Prostate gland (tissue), 2 donors: ENCODE results near the gene LIPC. TPM values are rescaled to one million over a fixed set of nuclear protein-coding genes. Genes with fewer than 3 reads are reported as not detected.

ENCODE experiments used
- DNase-seq: peaks from one replicate; pipeline ENCODE4 v3.0.0-alpha.2; 2019; ENCODE audit warnings: low spot score
- H3K27ac ChIP-seq, 2 donors: fragments of 200-600 bp; sonication (generic); 2 replicates each; pipeline ENCODE4 v1.5.1; 2017 to 2019
- H3K27me3 ChIP-seq: fragments of 200-600 bp; sonication (generic); replicated peaks from 2 replicates; pipeline ENCODE4 v1.5.1; 2019; ENCODE audit not compliant: insufficient read depth
- H3K36me3 ChIP-seq, 2 donors: fragments of 200-600 bp; sonication (generic); 1 replicate in 1 of 2; 2 replicates in 1 of 2; pipeline versions ENCODE4 v1.5.1 to v1.8.1; 2017 to 2019
- H3K4me1 ChIP-seq: fragments of 200-600 bp; sonication (generic); replicated peaks from 2 replicates; pipeline ENCODE4 v1.5.1; 2019
- H3K4me3 ChIP-seq, 2 donors: fragments of 200-600 bp; sonication (generic); 2 replicates each; pipeline ENCODE4 v1.5.1; 2017 to 2019
- H3K9me3 ChIP-seq: fragments of 200-600 bp; sonication (generic); 2 replicates; pipeline ENCODE4 v1.5.1; 2017
- POLR2A ChIP-seq: fragments of 450-650 bp; IDR thresholded peaks from one replicate; pipeline ENCODE4 v1.6.1; 2016; ENCODE audit warnings: antibody characterized with exemption, mild to moderate bottlenecking
- POLR2AphosphoS5 ChIP-seq: sonication (generic); formaldehyde crosslinking; IDR thresholded peaks from one replicate; pipeline ENCODE4 v1.6.1; 2017; ENCODE audit warnings: antibody characterized with exemption
- WGBS: methylation state at CpG from one replicate; pipeline ENCODE4 v1.1.5; 2018; 5-methylcytosine and 5-hydroxymethylcytosine counted together
- intact Hi-C: fragments of 100-400 bp; cut with DNase I; formaldehyde crosslinking; loops from one replicate; pipeline ENCODE4 v1.14.2; 2022
- total RNA-seq, 2 donors: library from RNA; depleted of rRNA; stranded (reverse); fragments of >200 nt; gene quantifications; one replicate each; pipeline ENCODE4 v1.1.0, GENCODE V29; 2016
- TF ChIP-seq, protein P1 (sequence below), 4 experiments: fragments of 200-600 bp in 2 of 4; fragments of 450-650 bp in 2 of 4; sonication (generic) in 2 of 4; IDR thresholded peaks; 1 replicate in 3 of 4; 2 replicates in 1 of 4; pipeline ENCODE4 v1.5.1; 2016 to 2019; ENCODE audit warnings: antibody characterized with exemption in 4 of 4, mild to moderate bottlenecking in 2 of 4, moderate library complexity in 2 of 4

Gene LIPC
- total RNA-seq, 2 donors from 2014 or later = 0.14 TPM; not detected in 1

DNA sequence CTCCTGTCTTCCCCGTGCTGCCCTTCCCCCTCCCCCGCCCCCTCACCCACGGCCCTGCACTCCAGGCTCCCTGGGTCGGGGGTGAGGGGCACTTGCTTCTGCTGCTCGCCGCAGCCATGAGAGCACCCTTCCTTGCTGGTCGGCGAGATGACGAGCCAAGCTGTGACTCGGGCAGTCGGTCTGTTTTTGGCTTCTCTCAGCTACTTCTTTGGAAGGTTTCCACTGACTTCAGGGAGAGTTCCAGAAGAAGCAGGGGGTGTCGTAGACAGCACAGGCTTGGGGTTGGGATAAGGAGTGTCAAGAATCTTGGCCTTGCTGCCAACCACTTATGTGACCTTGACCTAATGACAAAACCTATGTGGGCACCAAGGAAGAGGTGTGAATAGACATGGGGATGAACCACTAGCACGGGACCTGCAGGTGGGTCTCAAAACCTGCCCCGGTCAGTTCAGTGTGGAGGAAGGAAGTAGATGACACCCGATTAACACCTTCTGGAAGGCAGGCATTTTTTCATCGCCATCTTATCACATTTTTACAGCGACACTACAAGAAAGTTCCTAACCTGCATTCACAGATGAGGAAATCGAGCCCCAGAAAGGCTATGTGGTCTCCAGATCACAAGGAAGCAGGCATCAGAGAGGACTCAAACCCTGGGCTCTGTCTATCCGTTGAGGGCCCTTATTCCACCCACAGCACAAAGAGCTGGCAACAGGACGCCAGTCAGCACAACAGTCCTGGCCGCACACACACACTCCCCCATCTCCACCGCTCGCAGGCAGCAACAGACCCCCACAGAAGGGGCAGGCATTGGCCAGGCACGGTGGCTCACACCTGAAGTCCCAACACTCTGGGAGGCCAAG, 120.9 kb downstream of the LIPC start:
- H3K27ac ChIP-seq = no peak overlapping the region
- peaks cover 3% of the 10 kb centered on the region for H3K4me1 ChIP-seq
- intact Hi-C loops = no loop called here
- no peaks in the 10 kb centered on the region for H3K36me3 ChIP-seq
- WGBS = 74% methylated on average over 24 of the region's 24 CpGs
- no peak for TF ChIP-seq POLR2AphosphoS5
- H3K27me3 ChIP-seq = no peaks in the 10 kb centered on the region
- DNase-seq = no peak
- no peak overlapping the region for H3K4me3 ChIP-seq
- no peaks in the 10 kb centered on the region for H3K9me3 ChIP-seq

DNA sequence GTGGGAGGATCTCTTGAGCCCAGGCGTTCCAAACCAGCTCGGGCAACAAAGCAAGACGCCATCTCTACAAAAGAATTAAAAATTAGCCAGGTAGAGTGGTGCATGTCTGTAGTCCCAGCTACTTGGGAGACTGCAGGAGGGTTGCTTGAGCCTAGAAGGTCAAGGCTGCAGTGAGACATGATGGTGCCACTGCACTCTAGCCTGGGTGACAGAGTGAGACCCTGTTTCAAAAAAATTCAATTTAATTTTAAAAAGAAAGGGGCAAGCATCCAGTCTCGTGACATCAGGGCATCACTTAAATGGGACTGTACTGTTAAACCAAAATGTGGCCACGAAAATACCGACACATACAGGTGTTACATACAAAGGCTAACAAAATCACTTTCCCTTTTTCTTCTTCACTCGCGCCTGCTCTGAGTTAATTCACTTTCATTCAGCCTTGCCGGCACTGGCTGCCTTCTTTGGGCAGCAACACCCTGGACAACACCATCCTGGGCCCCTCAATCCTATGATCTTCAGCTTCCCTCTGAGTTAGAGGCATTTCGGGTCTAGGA, 121.7 kb downstream of the LIPC start:
- Histone ChIP-seq H3K9me3 (no peaks in the 10 kb centered on the region), H3K36me3 (no peaks in the 10 kb centered on the region), H3K4me1 (peaks cover 3% of the 10 kb centered on the region), H3K27ac (no peak overlapping the region), H3K27me3 (no peaks in the 10 kb centered on the region), H3K4me3 (no peak overlapping the region)
- intact Hi-C loops = no loop called here
- TF ChIP-seq POLR2A = no peak
- TF ChIP-seq, protein P1, sequence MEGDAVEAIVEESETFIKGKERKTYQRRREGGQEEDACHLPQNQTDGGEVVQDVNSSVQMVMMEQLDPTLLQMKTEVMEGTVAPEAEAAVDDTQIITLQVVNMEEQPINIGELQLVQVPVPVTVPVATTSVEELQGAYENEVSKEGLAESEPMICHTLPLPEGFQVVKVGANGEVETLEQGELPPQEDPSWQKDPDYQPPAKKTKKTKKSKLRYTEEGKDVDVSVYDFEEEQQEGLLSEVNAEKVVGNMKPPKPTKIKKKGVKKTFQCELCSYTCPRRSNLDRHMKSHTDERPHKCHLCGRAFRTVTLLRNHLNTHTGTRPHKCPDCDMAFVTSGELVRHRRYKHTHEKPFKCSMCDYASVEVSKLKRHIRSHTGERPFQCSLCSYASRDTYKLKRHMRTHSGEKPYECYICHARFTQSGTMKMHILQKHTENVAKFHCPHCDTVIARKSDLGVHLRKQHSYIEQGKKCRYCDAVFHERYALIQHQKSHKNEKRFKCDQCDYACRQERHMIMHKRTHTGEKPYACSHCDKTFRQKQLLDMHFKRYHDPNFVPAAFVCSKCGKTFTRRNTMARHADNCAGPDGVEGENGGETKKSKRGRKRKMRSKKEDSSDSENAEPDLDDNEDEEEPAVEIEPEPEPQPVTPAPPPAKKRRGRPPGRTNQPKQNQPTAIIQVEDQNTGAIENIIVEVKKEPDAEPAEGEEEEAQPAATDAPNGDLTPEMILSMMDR (IDR thresholded peaks at IDR 0.05) = no peak
- TF ChIP-seq POLR2AphosphoS5 = no peak
- WGBS = 94% methylated on average over 10 of the region's 10 CpGs
- no peak for DNase-seq

DNA sequence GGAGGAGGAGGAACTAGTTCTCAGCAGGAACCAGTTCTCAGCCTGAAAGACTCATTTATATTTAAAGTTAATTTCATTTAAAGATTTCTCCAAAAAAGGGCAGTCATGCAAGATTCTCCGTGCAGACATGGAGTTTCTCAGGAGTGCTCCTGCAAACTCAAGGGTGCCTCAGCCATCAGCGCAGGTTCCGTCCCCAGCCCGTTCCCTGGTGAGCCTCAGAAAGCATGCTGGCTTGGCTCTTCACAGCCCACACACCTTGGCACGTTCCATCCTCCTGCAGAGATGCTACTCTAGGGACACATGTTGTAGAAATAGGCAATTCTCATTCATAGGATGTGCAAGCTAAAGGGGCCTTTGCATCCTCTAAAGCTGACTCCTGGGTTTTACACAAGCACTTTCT, 123.0 kb downstream of the LIPC start:
- H3K4me1 ChIP-seq = peaks cover 3% of the 10 kb centered on the region
- intact Hi-C loops = no loop called here
- no peak overlapping the region for H3K4me3 ChIP-seq
- no peaks in the 10 kb centered on the region for H3K36me3 ChIP-seq
- H3K27me3 ChIP-seq = no peaks in the 10 kb centered on the region
- WGBS = 93% methylated on average over 5 of the region's 5 CpGs
- H3K27ac ChIP-seq = no peak overlapping the region
- no peaks in the 10 kb centered on the region for H3K9me3 ChIP-seq
- DNase-seq = no peak
- TF ChIP-seq POLR2A (no peak), POLR2AphosphoS5 (no peak)
- TF ChIP-seq, protein P1 (IDR thresholded peaks at IDR 0.05) = no peak

DNA sequence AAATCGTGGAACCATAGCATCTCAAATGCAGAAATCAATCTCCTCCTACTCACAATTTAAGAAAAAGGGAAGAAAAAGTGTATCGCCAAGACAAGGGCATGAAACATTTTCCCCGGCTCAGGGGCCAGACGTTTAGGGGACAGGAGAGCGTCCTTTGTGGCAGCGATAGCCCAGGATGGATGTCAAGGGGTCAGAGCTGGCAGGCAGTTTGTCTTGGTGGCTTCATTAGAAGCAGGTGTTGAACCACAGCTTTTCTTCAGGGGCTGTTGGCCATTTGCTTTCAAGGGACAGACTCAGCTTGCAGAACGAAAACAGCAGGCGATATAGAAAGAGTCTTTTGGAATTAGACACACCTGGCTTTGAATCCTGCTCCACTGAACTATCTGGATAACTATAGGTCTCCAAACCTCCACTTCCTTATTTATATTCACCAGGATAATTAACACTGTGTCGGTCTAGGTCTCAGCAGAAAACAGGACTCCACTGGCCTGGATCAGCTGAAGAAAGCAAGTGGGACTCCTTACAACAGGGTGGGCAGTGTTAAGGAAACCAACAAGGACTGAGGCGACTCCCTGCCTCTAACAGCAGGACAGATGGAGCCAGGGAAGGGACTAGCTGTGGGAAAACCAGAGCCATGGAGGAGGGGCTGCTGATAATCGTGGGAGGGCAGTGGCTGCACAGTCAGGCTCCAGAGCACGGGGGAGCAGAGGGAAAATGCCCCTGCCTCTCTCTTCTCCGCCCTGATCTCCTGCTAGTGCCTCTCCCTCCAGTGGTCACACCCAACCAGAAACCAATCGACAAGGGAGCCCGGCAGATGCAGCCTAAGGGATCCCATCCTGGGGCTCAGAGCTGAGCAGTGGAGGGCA, 123.6 kb downstream of the LIPC start:
- Histone ChIP-seq H3K27ac (no peak overlapping the region), H3K9me3 (no peaks in the 10 kb centered on the region), H3K36me3 (no peaks in the 10 kb centered on the region), H3K4me3 (no peak overlapping the region), H3K27me3 (no peaks in the 10 kb centered on the region), H3K4me1 (peaks cover 3% of the 10 kb centered on the region)
- no peak for TF ChIP-seq POLR2AphosphoS5
- TF ChIP-seq, protein P1 (IDR thresholded peaks at IDR 0.05) = no peak
- TF ChIP-seq POLR2A = no peak
- WGBS = 77% methylated on average over 15 of the region's 15 CpGs
- no peak for DNase-seq
- intact Hi-C loops = no loop called here

DNA sequence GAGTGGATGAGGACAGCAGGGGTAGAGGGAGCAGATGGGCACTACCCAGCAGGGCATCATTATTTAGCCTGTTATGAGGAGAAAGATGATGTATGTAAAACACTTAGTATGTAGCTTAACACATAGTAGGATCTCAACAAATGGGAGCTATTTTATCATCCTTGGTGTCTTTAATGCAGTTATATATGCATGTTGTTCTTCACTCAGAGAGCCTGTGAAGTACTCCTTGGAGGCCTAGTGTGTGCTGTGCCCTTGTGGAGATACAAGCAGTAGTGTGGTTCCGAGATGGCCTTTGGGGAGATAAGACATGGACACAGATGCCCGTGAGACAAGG, 124.2 kb downstream of the LIPC start:
- H3K27me3 ChIP-seq = no peaks in the 10 kb centered on the region
- no peaks in the 10 kb centered on the region for H3K36me3 ChIP-seq
- no peaks in the 10 kb centered on the region for H3K9me3 ChIP-seq
- peaks cover 3% of the 10 kb centered on the region for H3K4me1 ChIP-seq
- no peak overlapping the region for H3K4me3 ChIP-seq
- WGBS = 80% methylated on average over 2 of the region's 2 CpGs
- DNase-seq = no peak
- intact Hi-C loops = no loop called here
- no peak overlapping the region for H3K27ac ChIP-seq
- TF ChIP-seq POLR2AphosphoS5 (no peak), POLR2A (no peak)
- TF ChIP-seq, protein P1 (IDR thresholded peaks at IDR 0.05) = no peak
